Inflammatory macrophage treated with lipopolysaccharide for 1 hour (primary cell): ENCODE measurements around the gene RP2.

ENCODE experiments used
- DNase-seq, 2 donors: peaks; one replicate each; pipeline ENCODE4 v3.0.0-alpha.2; 2020 to 2022

The RP2 gene

DNA sequence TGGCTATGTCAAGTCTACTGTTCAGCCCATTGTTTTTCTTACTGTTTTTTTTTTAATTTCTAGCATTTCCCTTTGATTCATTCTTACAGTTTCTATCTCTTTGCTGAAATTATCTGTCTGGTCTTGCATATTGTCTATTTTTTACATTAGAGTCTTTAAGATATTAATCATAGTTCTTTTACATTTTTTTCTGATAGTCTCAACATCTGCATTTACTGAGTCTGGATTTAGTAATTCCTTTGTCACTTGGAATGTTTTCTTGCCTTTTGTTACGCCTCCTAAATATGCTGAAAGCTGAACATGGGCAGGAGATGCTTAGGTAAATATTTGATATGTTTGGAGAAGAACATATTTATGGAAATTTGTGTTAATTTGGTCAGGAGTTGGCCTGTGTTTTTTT is 85.8 kb downstream of the RP2 start:
- DNase-seq, result no peak

DNA sequence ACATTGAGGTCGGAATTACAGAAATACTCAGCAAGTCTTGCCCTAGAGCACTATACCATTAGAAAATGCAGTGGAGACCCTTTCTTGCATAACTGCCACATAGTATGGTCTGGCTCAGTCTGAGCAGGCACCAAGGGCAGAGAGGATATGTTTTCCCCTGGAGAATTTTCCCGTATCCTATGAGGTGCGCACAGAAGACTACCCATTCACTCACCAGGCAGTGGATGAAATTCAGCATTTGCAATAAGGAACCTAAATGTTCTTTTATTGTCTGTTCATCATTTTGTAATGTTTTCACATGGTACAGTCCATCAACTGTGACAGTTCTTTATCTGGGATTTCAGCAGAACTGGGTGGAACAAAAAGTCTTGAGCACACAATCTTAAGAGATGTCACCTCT is 90.9 kb downstream of the RP2 start:
- DNase-seq, result no peak

DNA sequence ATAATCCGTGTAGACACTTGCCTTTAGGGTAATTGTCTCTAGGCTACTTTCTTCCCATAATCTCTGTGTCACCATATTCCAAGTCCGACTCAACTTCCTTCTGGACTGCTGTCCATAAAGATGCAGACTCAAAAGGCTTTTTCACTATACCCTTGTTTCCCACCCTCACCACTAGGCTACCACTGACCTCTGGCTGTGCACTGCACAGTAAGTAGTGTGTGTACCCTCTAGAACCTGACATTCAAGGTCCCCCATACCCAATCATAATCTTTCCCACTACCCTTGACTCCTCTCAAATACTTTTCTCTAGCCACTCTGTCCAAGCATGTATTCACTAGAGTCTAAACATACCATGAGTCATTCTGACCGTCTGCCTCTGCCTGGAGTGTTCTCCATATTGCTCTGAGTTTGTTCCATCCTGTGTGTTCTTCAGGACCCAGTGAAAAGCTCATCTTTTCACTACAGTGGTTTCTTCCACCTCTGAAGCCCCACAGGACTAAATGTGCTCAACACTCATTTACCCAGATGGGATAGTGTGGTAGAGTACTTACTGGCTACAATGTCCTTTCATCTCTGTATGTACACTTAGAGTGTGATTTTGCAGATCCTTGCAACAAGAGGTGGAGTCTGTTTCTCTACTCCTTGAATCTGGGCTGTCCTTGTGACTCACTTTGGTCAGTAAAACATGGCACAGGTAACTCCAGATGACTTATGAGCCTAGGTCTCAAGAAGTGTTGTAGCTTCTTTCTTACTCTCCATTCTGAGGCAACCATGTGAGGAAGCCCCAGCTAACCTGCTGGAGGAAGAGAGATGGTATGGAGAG is 92.8 kb downstream of the RP2 start:
- DNase-seq, result no peak
